WTC11 (cell line): ENCODE results near the gene RAPGEF3. TPM values are rescaled to one million over a fixed set of nuclear protein-coding genes. Genes with fewer than 3 reads are reported as not detected.

Experiments
- ATAC-seq: fragments of 200-7000 bp; cut with Tn5 transposase; 2 replicates; pipeline ENCODE4 v1.10.0; 2021; ENCODE audit warnings: mild to moderate bottlenecking, moderate library complexity
- CTCF ChIA-PET: fragments of 300-600 bp; sonication (Branson Sonifier 250); formaldehyde crosslinking; loops from one replicate; lab custom pipeline; 2021; ENCODE audit warnings: antibody characterized with exemption; lab: Charles Lee
- POLR2A ChIA-PET: fragments of 350-600 bp; sonication (Branson Sonifier 250); formaldehyde crosslinking; loops from one replicate; lab custom pipeline; 2021; ENCODE audit warnings: antibody characterized with exemption; lab: Charles Lee
- DNase-seq: peaks from one replicate; pipeline ENCODE4 v3.0.0; 2021; ENCODE audit warnings: low spot score
- H3K27ac Mint-ChIP-seq: 2 replicates; pipeline ENCODE4 v1.8.0; 2021; ENCODE audit warnings: mixed read lengths
- H3K27me3 Mint-ChIP-seq: 2 replicates; pipeline ENCODE4 v1.8.0; 2021; ENCODE audit warnings: low read depth, mild to moderate bottlenecking, moderate library complexity, mixed read lengths
- H3K36me3 Mint-ChIP-seq: 2 replicates; pipeline ENCODE4 v1.8.0; 2021; ENCODE audit warnings: mixed read lengths
- H3K4me1 Mint-ChIP-seq: 2 replicates; pipeline ENCODE4 v1.8.0; 2022; ENCODE audit warnings: mixed read lengths
- H3K4me3 Mint-ChIP-seq: 2 replicates; pipeline ENCODE4 v1.8.0; 2021; ENCODE audit warnings: mild to moderate bottlenecking, moderate library complexity, mixed read lengths
- H3K9me3 Mint-ChIP-seq: 2 replicates; pipeline ENCODE4 v1.8.0; 2021; ENCODE audit warnings: mixed read lengths
- ARID4B ChIP-seq: sonication (generic); formaldehyde crosslinking; IDR thresholded peaks from 2 replicates; pipeline ENCODE4 v1.8.0; 2023; ENCODE audit warnings: missing genetic modification reagents, mild to moderate bottlenecking, borderline replicate concordance
- E2F1 ChIP-seq: sonication (generic); formaldehyde crosslinking; IDR thresholded peaks from 2 replicates; pipeline ENCODE4 v1.8.0; 2022; ENCODE audit warnings: mild to moderate bottlenecking, missing genetic modification reagents
- FOXP4 ChIP-seq: sonication (generic); formaldehyde crosslinking; IDR thresholded peaks from 2 replicates; pipeline ENCODE4 v1.8.0; 2022; ENCODE audit warnings: mild to moderate bottlenecking, missing genetic modification reagents
- GABPB1 ChIP-seq: sonication (generic); formaldehyde crosslinking; IDR thresholded peaks from 2 replicates; pipeline ENCODE4 v1.8.1; 2023; ENCODE audit warnings: mild to moderate bottlenecking, missing genetic modification reagents
- GRHL2 ChIP-seq: fragments of 250-450 bp; sonication (Bioruptor Pico); IDR thresholded peaks from 2 replicates; pipeline ENCODE4 v1.8.0; 2022; ENCODE audit warnings: mild to moderate bottlenecking, moderate library complexity; ENCODE audit not compliant: insufficient replicate concordance, severe bottlenecking
- HMGA2 ChIP-seq: fragments of 250-450 bp; sonication (Bioruptor Pico); IDR thresholded peaks from 2 replicates; pipeline ENCODE4 v1.4.0; 2021; ENCODE audit warnings: mild to moderate bottlenecking, moderate library complexity
- IRF1 ChIP-seq: sonication (generic); formaldehyde crosslinking; IDR thresholded peaks from 2 replicates; pipeline ENCODE4 v1.8.0; 2023; ENCODE audit warnings: missing genetic modification reagents
- IRF2 ChIP-seq: sonication (generic); formaldehyde crosslinking; IDR thresholded peaks from 2 replicates; pipeline ENCODE4 v1.8.0; 2022; ENCODE audit warnings: low read depth, missing genetic modification reagents, borderline replicate concordance
- JAZF1 ChIP-seq: fragments of 250-450 bp; sonication (Bioruptor Pico); IDR thresholded peaks from 2 replicates; pipeline ENCODE4 v1.9.0; 2021; ENCODE audit warnings: moderate library complexity, mild to moderate bottlenecking, inconsistent platforms
- JUN ChIP-seq: sonication (generic); formaldehyde crosslinking; IDR thresholded peaks from 2 replicates; pipeline ENCODE4 v1.8.0; 2023; ENCODE audit warnings: mild to moderate bottlenecking, missing genetic modification reagents
- KAT7 ChIP-seq: sonication (generic); formaldehyde crosslinking; IDR thresholded peaks from 2 replicates; pipeline ENCODE4 v1.8.1; 2023; ENCODE audit warnings: missing genetic modification reagents, mild to moderate bottlenecking, borderline replicate concordance
- MYBL2 ChIP-seq: sonication (generic); formaldehyde crosslinking; IDR thresholded peaks from 2 replicates; pipeline ENCODE4 v1.8.1; 2023; ENCODE audit warnings: mild to moderate bottlenecking, moderate library complexity, missing genetic modification reagents
- NR3C1 ChIP-seq: sonication (generic); formaldehyde crosslinking; conservative IDR thresholded peaks from 2 replicates; pipeline ENCODE4 v1.8.1; 2023; ENCODE audit warnings: low read depth, mild to moderate bottlenecking, missing genetic modification reagents
- RORB ChIP-seq: fragments of 250-450 bp; sonication (Bioruptor Pico); IDR thresholded peaks from 2 replicates; pipeline ENCODE4 v1.9.0; 2021; ENCODE audit warnings: mild to moderate bottlenecking
- SMAD4 ChIP-seq: sonication (generic); formaldehyde crosslinking; IDR thresholded peaks from 2 replicates; pipeline ENCODE4 v1.8.0; 2022; ENCODE audit warnings: mild to moderate bottlenecking, missing genetic modification reagents
- USF1 ChIP-seq: sonication (generic); formaldehyde crosslinking; IDR thresholded peaks from 2 replicates; pipeline ENCODE4 v1.8.0; 2022; ENCODE audit warnings: mild to moderate bottlenecking, missing genetic modification reagents
- ZSCAN18 ChIP-seq: fragments of 250-450 bp; sonication (Bioruptor Pico); IDR thresholded peaks from 2 replicates; pipeline ENCODE4 v2.1.2; 2022; ENCODE audit warnings: mild to moderate bottlenecking, moderate library complexity
- total RNA-seq: library from RNA; stranded (reverse); gene quantifications from 3 replicates; pipeline ENCODE4 v1.2.3, GENCODE V29; 2021

Gene RAPGEF3
- total RNA-seq, 1 experiment from 2014 or later, result 13.3 TPM

- TF ChIP-seq NR3C1 (CRISPR knock-in tag), result no peak
- no peak for TF ChIP-seq KAT7 (CRISPR knock-in tag)
- no peak for TF ChIP-seq IRF2
- no peak for TF ChIP-seq HMGA2 (CRISPR knock-in tag)
- TF ChIP-seq JUN (CRISPR knock-in tag), result no peak
- TF ChIP-seq SMAD4 (CRISPR knock-in tag), result no peak
- no peak for TF ChIP-seq RORB
- TF ChIP-seq USF1 (CRISPR knock-in tag), result no peak
- no peak for TF ChIP-seq E2F1 (CRISPR knock-in tag)
- no peak for TF ChIP-seq GABPB1 (CRISPR knock-in tag)
- no peak for TF ChIP-seq MYBL2 (CRISPR knock-in tag)
- TF ChIP-seq IRF1 (CRISPR knock-in tag), result no peak
- TF ChIP-seq GRHL2 (CRISPR knock-in tag), result no peak
- TF ChIP-seq FOXP4 (CRISPR knock-in tag), result no peak
- TF ChIP-seq ARID4B, result no peak
- TF ChIP-seq JAZF1 (CRISPR knock-in tag), result no peak
- TF ChIP-seq ZSCAN18 (CRISPR knock-in tag), result no peak
- H3K36me3 Mint-ChIP-seq, result peaks cover 63% of the 10 kb centered on the region
- DNase-seq, result no peak
- no peaks in the 10 kb centered on the region for H3K27me3 Mint-ChIP-seq
- no peaks in the 10 kb centered on the region for H3K9me3 Mint-ChIP-seq
- no peak overlapping the region for H3K4me3 Mint-ChIP-seq
- CTCF ChIA-PET, result interaction anchor here (1.5 to 4.2 kb wide), 5 partner anchors 9 to 49 kb away, joined by 3 to 36 read pairs (median 13); no protein-coding TSS in a partner anchor
- ATAC-seq, result no peak
- no peak overlapping the region for H3K27ac Mint-ChIP-seq
- no peaks in the 10 kb centered on the region for H3K4me1 Mint-ChIP-seq
- POLR2A ChIA-PET, result no interaction called here
These were observed 30.5 kb upstream of the RAPGEF3 start for GRCh38 chr12:47789141-47789540.
